ENCODE measurements around the gene EEPD1. TPM values are rescaled to one million over a fixed set of nuclear protein-coding genes. Genes with fewer than 3 reads are reported as not detected.

Gene EEPD1
- total RNA-seq, 1 donor from 2014 or later: 5.4 TPM

DNA sequence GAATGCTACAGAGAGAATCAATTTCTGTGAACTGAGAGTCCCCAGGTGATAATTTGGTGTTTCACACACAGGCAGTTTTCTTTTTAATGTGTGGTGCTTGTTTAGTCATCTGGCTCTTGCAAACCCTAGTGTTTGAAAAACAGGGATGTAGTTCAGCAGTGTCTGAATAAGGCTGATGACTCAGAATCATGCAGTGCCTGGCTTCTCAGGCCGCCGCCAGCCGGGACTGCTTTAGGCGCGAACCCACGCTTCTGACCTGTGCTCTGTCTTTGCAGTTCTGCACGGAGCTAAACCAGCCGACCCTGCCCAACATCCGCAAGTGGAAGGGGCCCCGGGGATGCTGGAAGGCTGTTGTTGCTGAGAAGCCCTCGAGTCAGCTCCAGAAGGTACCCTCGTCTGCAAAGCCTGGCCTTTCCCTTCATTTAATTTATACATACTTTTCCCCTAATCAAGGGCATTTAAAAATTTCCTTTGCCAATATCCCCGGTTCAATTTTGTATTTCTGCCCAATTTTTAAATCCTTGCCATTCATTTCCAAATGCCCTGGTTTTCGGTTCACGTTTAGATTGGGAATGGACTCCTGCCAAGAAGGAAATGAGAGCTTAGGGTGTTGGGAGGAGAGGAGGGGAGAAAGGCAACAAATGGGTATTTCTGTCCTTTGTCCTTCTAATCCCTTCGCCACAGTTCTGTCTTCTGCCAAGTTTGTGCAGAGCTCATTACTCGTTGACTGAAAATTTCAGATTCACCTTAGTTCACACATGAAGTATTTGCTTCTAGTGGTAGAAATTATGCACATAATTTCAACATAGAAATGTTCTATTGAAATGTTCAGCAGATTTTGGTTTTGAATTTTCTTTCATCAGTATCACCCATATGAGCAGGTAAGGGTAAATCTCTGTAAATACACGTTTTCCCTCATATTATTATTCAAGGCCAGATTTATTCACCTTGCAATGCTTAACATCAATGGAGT is 128.1 kb downstream of the EEPD1 start:
- Mint-ChIP-seq H3K4me3 (ENCODE audit: unreplicated experiment) (peak overlapping the region; percentile 80), H3K4me1 (ENCODE audit: low read depth, unreplicated experiment) (peaks cover 41% of the 10 kb centered on the region)
- H3K9ac ChIP-seq (ENCODE audit: low read length): peak overlapping the region; percentile 68

DNA sequence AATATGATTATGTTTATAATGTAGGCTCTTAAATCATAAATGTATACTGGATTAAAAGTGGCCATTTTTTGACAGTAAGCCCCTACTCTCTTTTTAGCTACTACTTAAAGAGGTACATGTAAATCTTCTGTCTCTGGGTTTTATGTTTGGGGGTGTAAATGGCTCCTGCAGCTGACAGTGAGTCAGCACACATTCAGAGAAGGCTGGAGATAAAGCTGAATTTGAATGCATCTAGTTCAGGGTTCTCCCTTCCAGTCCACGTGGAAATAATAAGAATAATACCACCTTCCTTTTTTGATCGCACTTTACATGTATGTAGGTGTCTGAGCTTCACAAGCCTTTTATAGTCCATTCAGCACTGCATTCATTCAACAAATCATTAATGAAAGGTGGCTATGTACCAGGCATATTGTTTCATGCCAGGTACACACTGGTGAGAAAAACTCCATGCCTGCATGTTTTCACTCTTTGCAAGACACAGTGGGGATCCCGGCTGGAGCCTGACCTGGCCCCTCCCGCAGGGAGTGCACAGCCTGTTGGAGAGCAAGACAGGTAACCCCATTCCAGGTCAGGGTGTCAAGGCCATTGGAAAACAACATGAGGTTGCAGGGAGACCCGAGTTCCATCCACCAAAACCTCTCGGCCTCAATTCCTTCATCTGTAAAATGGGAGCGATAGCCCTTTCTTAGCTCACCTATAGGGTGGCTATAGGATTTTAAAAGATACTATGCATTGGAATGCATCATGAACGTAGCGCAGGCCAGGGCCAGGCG is 129.1 kb downstream of the EEPD1 start:
- H4K20me1 ChIP-seq (ENCODE audit: insufficient read depth, low read length): no peaks in the 10 kb centered on the region
- H3K4me1 ChIP-seq (ENCODE audit: insufficient read depth, low read length): peaks cover 32% of the 10 kb centered on the region
- H2AFZ ChIP-seq (ENCODE audit: low read depth, low read length): no peak overlapping the region
- Mint-ChIP-seq H3K4me3 (ENCODE audit: unreplicated experiment) (peak overlapping the region; percentile 20), H3K9me3 (ENCODE audit: unreplicated experiment) (no peaks in the 10 kb centered on the region), H3K27me3 (ENCODE audit: low read depth, unreplicated experiment) (no peaks in the 10 kb centered on the region), H3K4me1 (ENCODE audit: low read depth, unreplicated experiment) (peaks cover 41% of the 10 kb centered on the region), H3K27ac (ENCODE audit: unreplicated experiment) (no peak overlapping the region), H3K36me3 (ENCODE audit: low read depth, unreplicated experiment) (peaks cover 2% of the 10 kb centered on the region)
- DNase-seq (ENCODE audit: low read depth) (no peak), FAIRE-seq (no peak)
- TF ChIP-seq, protein P1, sequence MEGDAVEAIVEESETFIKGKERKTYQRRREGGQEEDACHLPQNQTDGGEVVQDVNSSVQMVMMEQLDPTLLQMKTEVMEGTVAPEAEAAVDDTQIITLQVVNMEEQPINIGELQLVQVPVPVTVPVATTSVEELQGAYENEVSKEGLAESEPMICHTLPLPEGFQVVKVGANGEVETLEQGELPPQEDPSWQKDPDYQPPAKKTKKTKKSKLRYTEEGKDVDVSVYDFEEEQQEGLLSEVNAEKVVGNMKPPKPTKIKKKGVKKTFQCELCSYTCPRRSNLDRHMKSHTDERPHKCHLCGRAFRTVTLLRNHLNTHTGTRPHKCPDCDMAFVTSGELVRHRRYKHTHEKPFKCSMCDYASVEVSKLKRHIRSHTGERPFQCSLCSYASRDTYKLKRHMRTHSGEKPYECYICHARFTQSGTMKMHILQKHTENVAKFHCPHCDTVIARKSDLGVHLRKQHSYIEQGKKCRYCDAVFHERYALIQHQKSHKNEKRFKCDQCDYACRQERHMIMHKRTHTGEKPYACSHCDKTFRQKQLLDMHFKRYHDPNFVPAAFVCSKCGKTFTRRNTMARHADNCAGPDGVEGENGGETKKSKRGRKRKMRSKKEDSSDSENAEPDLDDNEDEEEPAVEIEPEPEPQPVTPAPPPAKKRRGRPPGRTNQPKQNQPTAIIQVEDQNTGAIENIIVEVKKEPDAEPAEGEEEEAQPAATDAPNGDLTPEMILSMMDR (IDR thresholded peaks at IDR 0.05; ENCODE audit: insufficient read depth, low read depth, low read length): no peak
- no peak for TF ChIP-seq EZH2 (IDR thresholded peaks at IDR 0.05; ENCODE audit: insufficient read depth, low read length)
- H3K9me3 ChIP-seq (ENCODE audit: insufficient read depth, low read depth, low read length): no peaks in the 10 kb centered on the region
- H3K79me2 ChIP-seq (ENCODE audit: insufficient read depth, low read length): no peaks in the 10 kb centered on the region
- no peaks in the 10 kb centered on the region for H3K36me3 ChIP-seq (ENCODE audit: insufficient read depth, low read length)
- H3K4me3 ChIP-seq (ENCODE audit: insufficient read depth, low read depth, low read length): no peak overlapping the region
- H3K4me2 ChIP-seq (ENCODE audit: low read length): peak overlapping the region; percentile 83
- no peak overlapping the region for H3K9ac ChIP-seq (ENCODE audit: low read length)
- H3K27ac ChIP-seq (ENCODE audit: low read depth, low read length): peak overlapping the region; percentile 77
- no peaks in the 10 kb centered on the region for H3K27me3 ChIP-seq (ENCODE audit: insufficient read depth, low read length)

More for the DNA sequence above, 128.1 kb downstream of the EEPD1 start:
- Histone ChIP-seq H3K36me3 (ENCODE audit: insufficient read depth, low read length) (no peaks in the 10 kb centered on the region), H4K20me1 (ENCODE audit: insufficient read depth, low read length) (no peaks in the 10 kb centered on the region), H3K27ac (ENCODE audit: low read depth, low read length) (peak overlapping the region; percentile 77), H3K27me3 (ENCODE audit: insufficient read depth, low read length) (no peaks in the 10 kb centered on the region), H3K9me3 (ENCODE audit: insufficient read depth, low read depth, low read length) (no peaks in the 10 kb centered on the region), H3K4me3 (ENCODE audit: insufficient read depth, low read depth, low read length) (peak overlapping the region; percentile 45), H3K79me2 (ENCODE audit: insufficient read depth, low read length) (no peaks in the 10 kb centered on the region), H2AFZ (ENCODE audit: low read depth, low read length) (peak overlapping the region; percentile 38), H3K4me1 (ENCODE audit: insufficient read depth, low read length) (peaks cover 32% of the 10 kb centered on the region), H3K4me2 (ENCODE audit: low read length) (peak overlapping the region; percentile 83)
- H3K9me3 Mint-ChIP-seq (ENCODE audit: unreplicated experiment): no peaks in the 10 kb centered on the region
- TF ChIP-seq EZH2 (IDR thresholded peaks at IDR 0.05; ENCODE audit: insufficient read depth, low read length): no peak
- TF ChIP-seq, protein P1 (IDR thresholded peaks at IDR 0.05; ENCODE audit: insufficient read depth, low read depth, low read length): no peak
- peak; percentile 79 for FAIRE-seq
- no peaks in the 10 kb centered on the region for H3K27me3 Mint-ChIP-seq (ENCODE audit: low read depth, unreplicated experiment)
- H3K27ac Mint-ChIP-seq (ENCODE audit: unreplicated experiment): peak overlapping the region; percentile 89
- no peaks in the 10 kb centered on the region for H3K36me3 Mint-ChIP-seq (ENCODE audit: low read depth, unreplicated experiment)
- DNase-seq (ENCODE audit: low read depth): peak; percentile 87

Measured in astrocyte (in vitro differentiated cells and primary cell).